Body of pancreas (tissue), 4 donors: ENCODE measurements around the gene GJA3. TPM values are rescaled to one million over a fixed set of nuclear protein-coding genes. Genes with fewer than 3 reads are reported as not detected.

Experiments used
- ATAC-seq: fragments of 150-250 bp; one replicate; pipeline ENCODE4 v1.9.1; 2016
- DNase-seq, 4 donors: peaks; one replicate each; pipeline ENCODE4 v3.0.0-alpha.2; 2019
- H3K27ac ChIP-seq, 4 donors: fragments of 200-600 bp; sonication (generic); 1 replicate in 3 of 4; 2 replicates in 1 of 4; pipeline versions ENCODE4 v1.5.1 to v1.6.1; 2016 to 2019; ENCODE audit warnings: mild to moderate bottlenecking in 1 of 4, mixed read lengths in 1 of 4, moderate library complexity in 1 of 4
- H3K27me3 ChIP-seq, 2 donors: fragments of 200-600 bp; sonication (generic); one replicate each; pipeline ENCODE4 v1.6.0; 2016; ENCODE audit warnings: mild to moderate bottlenecking in 1 of 2
- H3K36me3 ChIP-seq, 2 donors: fragments of 200-600 bp; sonication (generic); replicated peaks in 1 of 2; 2 replicates each; pipeline ENCODE4 v1.5.1; 2016; ENCODE audit warnings: low read depth in 2 of 2; ENCODE audit not compliant: insufficient read depth in 1 of 2
- H3K4me1 ChIP-seq: fragments of 200-600 bp; sonication (generic); one replicate; pipeline ENCODE4 v1.6.0; 2016
- H3K4me3 ChIP-seq, 2 donors: fragments of 200-600 bp; sonication (generic); 1 replicate in 1 of 2; 2 replicates in 1 of 2; pipeline ENCODE4 v1.5.1; 2016 to 2019
- H3K9me3 ChIP-seq, 3 donors: fragments of 200-600 bp; sonication (generic); 1 replicate in 2 of 3; 2 replicates in 1 of 3; pipeline ENCODE4 v1.5.1; 2016
- CTCF ChIP-seq, 7 experiments: fragments of 450-650 bp in 4 of 7; fragments of 200-600 bp in 3 of 7; sonication (generic) in 3 of 7; IDR thresholded peaks; one replicate each; pipeline ENCODE4 v1.5.1; 2016 to 2019; ENCODE audit warnings: antibody characterized with exemption in 7 of 7
- POLR2A ChIP-seq, 3 donors: fragments of 450-650 bp; IDR thresholded peaks; one replicate each; pipeline ENCODE4 v1.6.1; 2016; ENCODE audit warnings: antibody characterized with exemption in 3 of 3, mild to moderate bottlenecking in 2 of 3
- WGBS, 2 donors: methylation state at CpG; one replicate each; pipeline ENCODE4 v1.1.5; 2017; 5-methylcytosine and 5-hydroxymethylcytosine counted together
- intact Hi-C: fragments of 100-400 bp; cut with DNase I; formaldehyde crosslinking; loops from one replicate; pipeline ENCODE4 v1.15.1; 2023
- total RNA-seq, 2 donors: library from RNA; depleted of rRNA; stranded (reverse); fragments of >200 nt; gene quantifications; one replicate each; pipeline ENCODE4 v1.1.0, GENCODE V29; 2016

Gene GJA3
- total RNA-seq, 2 donors from 2014 or later, result not detected

DNA sequence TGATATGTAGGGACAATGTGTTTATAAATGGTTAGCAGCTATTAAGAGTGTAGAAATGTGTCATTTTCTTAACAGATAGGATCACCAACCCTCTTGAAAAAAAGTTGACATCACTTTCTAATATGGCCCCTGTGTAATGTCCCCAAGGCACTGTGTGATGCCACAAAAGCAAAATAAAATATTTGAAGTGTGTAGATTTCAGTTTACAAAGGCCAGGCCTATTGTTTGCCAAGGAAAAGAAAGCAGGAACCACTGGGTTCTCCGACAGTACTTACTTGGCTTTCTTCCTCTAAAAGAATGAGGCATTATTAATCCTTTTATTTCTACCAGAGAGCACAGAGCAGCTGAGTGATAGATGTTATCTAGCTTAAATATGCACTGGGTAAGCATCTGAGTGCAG lies 10.5 kb upstream of the GJA3 start:
- H3K36me3 ChIP-seq, result no peaks in the 10 kb centered on the region
- intact Hi-C loops, result no loop called here
- ATAC-seq (no peak), DNase-seq (no peak)
- peaks cover 10% of the 10 kb centered on the region for H3K4me1 ChIP-seq
- 78 to 89% methylated on average over 1 of the region's 1 CpG for WGBS, 2 donors
- H3K27me3 ChIP-seq, result no peaks in the 10 kb centered on the region
- H3K4me3 ChIP-seq, result no peak overlapping the region
- no peak for TF ChIP-seq CTCF (IDR thresholded peaks at IDR 0.05)
- no peak for TF ChIP-seq POLR2A (IDR thresholded peaks at IDR 0.05)
- no peak overlapping the region for H3K27ac ChIP-seq
- H3K9me3 ChIP-seq, result no peaks in the 10 kb centered on the region

GRCh38 chr13:20170921-20171320 lies 10.1 kb upstream of the GJA3 start:
- intact Hi-C loops, result no loop called here
- TF ChIP-seq CTCF (IDR thresholded peaks at IDR 0.05) (no peak), POLR2A (IDR thresholded peaks at IDR 0.05) (no peak)
- 83 to 84% methylated on average over 5 of the region's 5 CpGs for WGBS, 2 donors
- no peaks in the 10 kb centered on the region for H3K27me3 ChIP-seq
- ATAC-seq (no peak), DNase-seq (no peak)
- H3K27ac ChIP-seq, result no peak overlapping the region
- H3K36me3 ChIP-seq, result no peaks in the 10 kb centered on the region
- H3K4me1 ChIP-seq, result peaks cover 10% of the 10 kb centered on the region
- H3K4me3 ChIP-seq, result no peak overlapping the region
- H3K9me3 ChIP-seq, result no peaks in the 10 kb centered on the region

- ATAC-seq (no peak), DNase-seq (no peak)
- H3K36me3 ChIP-seq, result no peaks in the 10 kb centered on the region
- WGBS, 2 donors, result 53 to 58% methylated on average over 7 of the region's 7 CpGs
- intact Hi-C loops, result no loop called here
- H3K4me1 ChIP-seq, result peaks cover 4% of the 10 kb centered on the region
- H3K27me3 ChIP-seq, result no peaks in the 10 kb centered on the region
- TF ChIP-seq CTCF (IDR thresholded peaks at IDR 0.05) (no peak), POLR2A (IDR thresholded peaks at IDR 0.05) (no peak)
- H3K9me3 ChIP-seq, result no peaks in the 10 kb centered on the region
- no peak overlapping the region for H3K27ac ChIP-seq
- H3K4me3 ChIP-seq, result no peak overlapping the region
These were observed 7.5 kb upstream of the GJA3 start for GRCh38 chr13:20168396-20168795.

GRCh38 chr13:20165417-20166257 lies 4.8 kb upstream of the GJA3 start:
- TF ChIP-seq CTCF (IDR thresholded peaks at IDR 0.05) (no peak), POLR2A (IDR thresholded peaks at IDR 0.05) (no peak)
- ATAC-seq (no peak), DNase-seq (no peak)
- no peaks in the 10 kb centered on the region for H3K36me3 ChIP-seq
- H3K4me3 ChIP-seq, result no peak overlapping the region
- no peak overlapping the region for H3K27ac ChIP-seq
- intact Hi-C loops, result no loop called here
- no peaks in the 10 kb centered on the region for H3K9me3 ChIP-seq
- H3K27me3 ChIP-seq, result peaks cover 0 to 8% of the 10 kb centered on the region in 2 donors
- 58 to 62% methylated on average over 11 of the region's 11 CpGs for whole genome bisulfite sequencing, 2 donors
- H3K4me1 ChIP-seq, result peaks cover 13% of the 10 kb centered on the region

DNA sequence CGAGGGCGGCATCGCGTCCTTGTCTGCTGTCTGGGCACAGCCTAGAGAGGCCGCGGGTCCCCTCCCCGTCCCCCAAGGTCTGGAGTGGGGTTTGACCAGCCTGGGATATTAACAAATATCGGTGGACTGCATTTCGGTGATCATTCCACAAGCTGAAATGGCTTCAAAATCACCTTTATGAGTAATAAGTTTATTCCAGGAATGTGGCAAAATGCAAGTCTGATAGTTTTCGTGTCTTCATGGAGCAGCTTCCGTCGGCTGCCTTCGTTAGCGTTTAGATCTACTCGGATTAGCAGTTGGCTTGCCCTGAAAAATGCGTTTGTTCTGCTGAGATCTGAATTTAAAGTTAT lies 1.1 kb upstream of the GJA3 start:
- Histone ChIP-seq H3K4me3 (no peak overlapping the region), H3K4me1 (peaks cover 22% of the 10 kb centered on the region), H3K9me3 (no peaks in the 10 kb centered on the region), H3K27ac (no peak overlapping the region), H3K36me3 (no peaks in the 10 kb centered on the region), H3K27me3 (peaks cover 0 to 32% of the 10 kb centered on the region in 2 donors)
- 54 to 78% methylated on average over 10 to 16 of the region's 16 CpGs for WGBS, 2 donors
- intact Hi-C loops, result no loop called here
- no peak for ATAC-seq
- TF ChIP-seq POLR2A (IDR thresholded peaks at IDR 0.05), result no peak
- no peak for TF ChIP-seq CTCF (IDR thresholded peaks at IDR 0.05)
- no peak for DNase-seq
